GM19397 (cell line): Measurements from ENCODE around the gene ATP5MG.
"Not testable (repeated sequence)": the region's sequence is repeated elsewhere in the genome, so short reads cannot be mapped to it uniquely, and the experiment has no call there.

Experiments used
- ATAC-seq: cut with Tn5 transposase; IDR thresholded peaks from one replicate; pipeline ENCODE4 v1.9.1; 2021; ENCODE audit warnings: mild to moderate bottlenecking, moderate library complexity; ENCODE audit not compliant: unreplicated experiment

ATP5MG gene

GRCh38 chr11:118406599-118407166 is 5.3 kb downstream of the ATP5MG start:
- no peak for ATAC-seq

DNA sequence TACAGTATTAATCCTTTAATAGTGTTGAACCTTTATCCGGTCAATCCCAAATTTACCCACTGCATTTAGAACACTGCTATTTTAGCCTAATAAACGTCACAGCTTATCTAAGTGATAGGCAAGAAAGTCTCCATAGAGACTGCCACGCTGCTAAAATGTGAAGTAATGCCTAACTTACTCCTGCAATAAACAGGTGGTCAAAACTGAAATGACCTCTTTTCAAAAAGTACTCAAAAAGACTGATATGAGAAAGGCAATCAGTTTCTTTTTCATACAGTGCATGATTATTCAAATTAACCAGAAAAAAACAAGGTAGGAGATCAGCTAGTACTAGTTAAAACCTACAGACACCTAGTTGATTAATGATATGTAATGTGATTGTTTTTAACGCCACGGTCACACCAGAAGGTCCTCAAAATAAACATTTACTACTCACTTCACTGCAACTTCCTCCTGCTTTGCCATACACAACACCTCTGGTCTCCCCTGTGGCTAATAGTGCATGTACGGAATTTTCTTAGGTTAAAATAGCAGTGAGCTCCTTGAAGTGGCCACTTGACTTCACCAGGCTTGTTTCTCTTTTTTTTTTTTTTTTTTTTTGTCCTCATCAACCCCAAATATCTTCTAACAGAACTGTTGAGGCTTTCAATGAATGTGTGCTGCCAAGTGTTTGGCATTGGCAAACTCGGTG is 8.8 kb downstream of the ATP5MG start:
- ATAC-seq = peak; percentile 52

GRCh38 chr11:118411530-118411929 is 10.1 kb downstream of the ATP5MG start:
- no peak for ATAC-seq

DNA sequence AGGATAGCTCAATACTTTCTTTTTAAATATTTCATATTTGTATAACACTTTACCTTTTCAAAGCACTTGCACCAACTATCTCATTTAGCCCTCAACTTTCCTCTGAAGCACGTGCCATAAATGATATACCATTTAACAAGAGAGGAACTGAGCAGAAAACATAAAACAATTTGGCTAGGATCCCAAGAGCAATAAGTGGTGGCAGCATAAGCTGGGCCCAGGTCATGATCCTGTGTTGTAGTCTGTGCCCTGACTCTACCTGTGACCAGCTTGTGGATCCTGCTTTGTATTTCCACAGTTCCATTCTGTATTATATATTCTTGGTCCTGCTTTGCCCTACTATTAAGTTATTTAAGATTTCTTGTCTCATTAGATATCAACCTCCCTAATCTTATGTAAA is 11.5 kb downstream of the ATP5MG start:
- ATAC-seq = no peak

DNA sequence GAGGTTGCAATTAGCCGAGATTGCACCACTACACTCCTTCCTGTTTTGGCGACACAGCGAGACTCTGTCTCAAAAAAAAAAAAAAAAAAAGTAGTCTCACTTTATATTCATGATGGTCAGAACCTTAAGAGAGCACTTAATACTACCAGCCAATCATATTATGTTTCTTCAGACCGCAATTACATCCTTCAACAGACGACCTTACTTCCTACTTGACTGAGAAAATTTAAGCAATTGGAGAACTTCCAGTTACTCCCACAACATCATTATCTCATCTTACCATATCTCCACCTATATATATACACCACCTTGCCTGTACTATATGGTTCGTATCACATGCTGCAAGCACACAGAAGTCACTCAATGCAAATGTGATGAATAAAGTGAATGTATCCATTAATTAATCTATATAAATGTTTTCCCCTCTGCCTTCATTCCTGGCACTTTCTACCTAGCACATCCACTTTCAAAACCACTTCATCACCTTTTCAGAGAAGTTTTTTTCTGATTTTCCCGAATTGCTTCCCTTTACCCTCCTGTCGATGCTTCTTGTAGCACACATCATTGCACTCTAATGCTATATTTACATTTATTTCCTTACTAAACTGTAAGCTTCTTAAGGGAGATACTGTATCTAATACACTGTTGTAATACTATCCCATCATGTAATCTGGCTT is 13.8 kb downstream of the ATP5MG start:
- ATAC-seq = no peak

GRCh38 chr11:118415739-118416068 is 14.3 kb downstream of the ATP5MG start:
- no peak for ATAC-seq

DNA sequence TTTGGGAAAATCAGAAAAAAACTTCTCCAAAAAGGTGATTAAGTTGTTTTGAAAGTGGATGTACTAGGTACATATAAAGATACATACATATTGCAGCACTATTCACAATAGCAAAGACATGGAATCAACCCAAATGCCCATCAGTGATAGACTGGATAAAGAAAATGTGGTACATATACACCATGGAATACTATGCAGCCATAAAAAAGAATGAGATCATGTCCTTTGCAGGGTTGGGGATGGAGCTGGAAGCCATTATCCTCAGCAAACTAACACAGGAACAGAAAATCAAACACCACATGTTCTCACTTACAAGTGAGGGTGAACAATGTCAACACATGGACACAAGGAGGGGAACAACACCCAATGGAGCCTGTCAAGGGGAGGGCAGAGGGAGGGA is 15.5 kb downstream of the ATP5MG start:
- not testable (repeated sequence) for ATAC-seq

DNA sequence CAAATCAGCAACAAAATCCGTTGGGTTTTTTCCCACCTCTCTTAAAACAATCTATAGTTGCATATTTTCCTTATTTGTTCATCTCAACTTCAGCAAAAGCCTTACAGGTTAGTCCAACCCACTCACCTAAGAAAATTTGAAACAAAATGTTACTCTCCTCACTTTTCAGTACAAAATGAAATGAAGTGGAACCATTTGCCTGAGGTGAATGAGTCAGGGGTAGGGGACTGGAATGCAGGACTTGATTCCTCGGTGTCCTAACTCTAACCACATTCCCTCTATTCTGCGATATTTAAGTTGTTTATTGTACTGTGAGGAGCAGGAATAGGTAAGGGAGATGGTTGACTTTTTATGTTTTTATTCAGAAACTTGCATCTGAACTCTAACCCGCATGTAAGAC is 16.4 kb downstream of the ATP5MG start:
- ATAC-seq = no peak

- ATAC-seq = no peak
These were observed 17.4 kb downstream of the ATP5MG start for GRCh38 chr11:118418766-118419165.

DNA sequence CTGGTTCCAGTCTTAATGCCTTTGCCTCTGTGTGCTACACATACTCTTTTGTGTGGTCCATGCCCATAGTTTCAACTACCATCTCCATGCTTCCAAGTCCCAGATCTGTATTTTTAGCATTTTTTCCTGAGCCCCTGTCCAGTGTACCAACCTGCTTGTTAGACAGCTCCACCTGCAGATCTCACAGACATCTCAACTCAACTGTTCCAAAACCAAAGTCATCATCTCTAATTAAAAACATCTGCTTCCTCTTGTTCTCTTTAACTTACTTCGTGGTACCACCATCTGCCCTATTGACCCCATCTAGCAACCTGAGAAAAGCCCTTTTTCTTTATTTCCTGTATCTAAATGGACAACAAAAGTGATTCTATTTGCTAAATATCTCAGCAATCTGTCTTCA is 26.3 kb downstream of the ATP5MG start:
- no peak for ATAC-seq

DNA sequence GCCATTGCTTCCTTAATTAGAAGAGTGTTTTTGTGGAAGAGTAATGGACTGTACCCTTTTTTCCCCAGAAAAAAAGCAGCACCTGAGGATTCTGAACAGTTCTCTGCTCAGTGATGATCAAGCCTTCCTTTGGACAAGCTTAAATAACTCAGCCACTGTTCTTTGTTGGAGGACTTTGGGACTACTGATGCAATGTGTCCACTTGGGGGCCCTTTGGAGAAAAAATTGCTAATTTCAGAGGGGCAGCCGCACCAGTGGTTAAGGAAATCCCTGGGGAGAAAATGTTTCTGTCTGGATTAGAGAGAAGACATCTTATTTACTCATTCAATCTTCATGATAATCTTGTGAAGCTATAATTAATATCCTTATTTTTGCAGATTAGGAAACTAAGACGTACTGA is 29.6 kb downstream of the ATP5MG start:
- no peak for ATAC-seq

- no peak for ATAC-seq
These were observed 32.7 kb downstream of the ATP5MG start for GRCh38 chr11:118434123-118434552.

DNA sequence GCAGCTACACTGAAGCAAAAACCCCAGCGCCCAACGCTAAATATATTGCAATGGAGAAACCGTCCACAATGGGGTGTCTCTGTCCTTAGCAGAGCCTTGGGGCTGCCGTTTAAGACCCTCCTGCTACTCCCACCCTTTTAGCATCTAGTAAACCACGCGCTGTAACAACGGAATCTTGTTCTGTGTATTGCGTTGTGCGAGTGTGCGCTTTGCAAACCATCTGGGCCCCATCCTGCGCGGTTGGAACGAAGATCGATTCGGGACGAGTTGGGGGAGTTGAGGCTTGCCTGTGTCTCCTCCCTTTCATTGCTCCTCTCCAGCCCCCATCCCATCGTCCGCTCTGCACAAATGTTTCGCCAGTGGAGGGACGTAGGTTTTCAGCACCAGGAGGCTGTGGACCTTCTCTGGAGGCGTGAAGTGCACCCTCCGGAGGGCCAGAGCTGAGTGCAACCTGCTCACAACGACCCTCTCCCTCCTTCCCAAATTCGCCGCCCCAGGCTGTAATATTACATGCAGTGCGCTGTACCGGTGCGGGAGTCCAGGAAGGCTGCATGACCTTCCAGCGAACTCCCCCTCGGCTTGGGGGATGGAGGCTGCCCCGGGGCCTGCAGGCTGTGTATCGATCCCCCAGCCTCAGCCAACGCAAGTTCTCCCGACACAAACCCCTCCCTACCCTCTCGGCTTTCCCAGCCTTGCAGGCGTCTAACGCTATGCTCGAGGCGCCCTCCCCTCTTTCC is 33.3 kb downstream of the ATP5MG start:
- no peak for ATAC-seq

DNA sequence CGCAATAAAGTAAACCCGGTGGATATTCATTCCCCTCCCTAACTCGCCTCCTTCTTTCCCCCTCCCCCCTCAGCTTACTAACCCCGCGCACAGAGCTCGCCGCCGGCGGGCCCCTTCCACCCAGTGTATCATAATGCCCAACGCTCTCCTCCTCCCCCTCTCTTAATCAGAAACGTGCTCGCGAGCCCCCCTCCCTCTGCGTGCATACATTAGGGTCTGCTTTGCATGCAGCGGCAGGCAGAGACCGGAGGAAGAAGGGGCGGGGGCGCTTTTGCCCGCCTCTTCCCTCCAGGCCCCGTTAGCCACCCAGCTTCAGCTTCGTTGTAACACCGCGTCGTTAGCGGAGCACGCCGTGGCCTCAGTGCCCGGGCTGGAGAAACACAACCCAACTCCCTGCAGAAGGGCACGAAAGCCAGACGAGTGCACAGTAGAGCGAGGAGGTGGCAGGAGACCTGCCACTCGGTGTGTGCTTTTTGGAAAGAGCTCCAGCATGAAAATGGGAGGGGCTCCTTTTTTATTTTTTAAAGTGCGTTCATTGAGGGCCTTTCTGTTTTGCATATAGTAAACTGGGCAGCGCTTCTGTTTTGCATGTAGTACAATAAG is 34.0 kb downstream of the ATP5MG start:
- peak; percentile 25 for ATAC-seq

DNA sequence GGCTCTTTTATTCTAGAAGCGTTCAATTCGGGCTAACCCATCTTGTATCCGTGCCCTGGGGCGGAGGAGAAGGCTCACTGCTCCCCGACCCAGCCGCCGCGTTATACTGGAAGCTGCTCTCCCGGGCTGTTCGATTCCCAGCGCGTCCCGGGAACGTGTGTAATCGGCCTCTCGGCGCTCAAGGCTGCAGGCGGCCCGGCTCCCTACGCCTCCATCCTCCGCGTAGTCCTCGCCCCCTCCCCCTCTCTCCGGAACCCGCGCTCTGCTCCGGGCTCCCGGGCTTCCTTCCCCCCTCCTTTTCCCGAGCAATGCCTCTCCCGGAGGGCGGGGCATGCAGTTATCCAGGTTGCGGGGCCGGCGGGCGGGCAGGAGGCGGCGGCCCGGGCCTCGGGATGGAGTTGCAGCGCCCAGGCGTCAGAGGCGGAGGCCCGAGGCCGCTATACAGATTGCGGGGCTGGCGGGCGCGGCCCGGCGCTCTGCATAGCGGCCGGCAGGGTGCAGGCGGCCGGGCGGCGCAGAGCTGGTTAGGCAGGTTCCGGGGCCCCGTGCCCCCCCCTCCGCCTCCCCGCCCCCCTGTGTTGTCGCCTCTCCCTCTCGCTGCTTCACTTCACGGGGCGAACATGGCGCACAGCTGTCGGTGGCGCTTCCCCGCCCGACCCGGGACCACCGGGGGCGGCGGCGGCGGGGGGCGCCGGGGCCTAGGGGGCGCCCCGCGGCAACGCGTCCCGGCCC is 34.7 kb downstream of the ATP5MG start, which contains the start of gene KMT2A:
Gene KMT2A, plus strand, starts transcription at position 600 of the 732 bp plus-strand sequence. Its CDS starts 21 bp downstream, at position 621.
- peak; percentile 69 for ATAC-seq

DNA sequence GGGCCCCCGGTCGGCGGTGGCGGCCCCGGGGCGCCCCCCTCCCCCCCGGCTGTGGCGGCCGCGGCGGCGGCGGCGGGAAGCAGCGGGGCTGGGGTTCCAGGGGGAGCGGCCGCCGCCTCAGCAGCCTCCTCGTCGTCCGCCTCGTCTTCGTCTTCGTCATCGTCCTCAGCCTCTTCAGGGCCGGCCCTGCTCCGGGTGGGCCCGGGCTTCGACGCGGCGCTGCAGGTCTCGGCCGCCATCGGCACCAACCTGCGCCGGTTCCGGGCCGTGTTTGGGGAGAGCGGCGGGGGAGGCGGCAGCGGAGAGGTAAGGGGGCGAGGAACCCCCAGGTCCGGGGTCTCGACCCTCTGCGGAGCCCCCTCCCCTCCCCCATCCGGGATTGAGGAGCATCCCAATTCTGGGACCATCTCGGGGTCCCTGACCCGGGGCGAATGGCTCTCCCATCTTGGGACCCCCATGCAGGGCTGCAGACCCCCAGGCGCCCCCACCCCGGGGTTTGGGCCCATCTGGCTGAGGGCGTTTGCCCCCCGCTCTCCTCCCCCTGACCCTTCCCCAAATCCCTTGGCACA is 35.3 kb downstream of the ATP5MG start:
- peak; percentile 21 for ATAC-seq

DNA sequence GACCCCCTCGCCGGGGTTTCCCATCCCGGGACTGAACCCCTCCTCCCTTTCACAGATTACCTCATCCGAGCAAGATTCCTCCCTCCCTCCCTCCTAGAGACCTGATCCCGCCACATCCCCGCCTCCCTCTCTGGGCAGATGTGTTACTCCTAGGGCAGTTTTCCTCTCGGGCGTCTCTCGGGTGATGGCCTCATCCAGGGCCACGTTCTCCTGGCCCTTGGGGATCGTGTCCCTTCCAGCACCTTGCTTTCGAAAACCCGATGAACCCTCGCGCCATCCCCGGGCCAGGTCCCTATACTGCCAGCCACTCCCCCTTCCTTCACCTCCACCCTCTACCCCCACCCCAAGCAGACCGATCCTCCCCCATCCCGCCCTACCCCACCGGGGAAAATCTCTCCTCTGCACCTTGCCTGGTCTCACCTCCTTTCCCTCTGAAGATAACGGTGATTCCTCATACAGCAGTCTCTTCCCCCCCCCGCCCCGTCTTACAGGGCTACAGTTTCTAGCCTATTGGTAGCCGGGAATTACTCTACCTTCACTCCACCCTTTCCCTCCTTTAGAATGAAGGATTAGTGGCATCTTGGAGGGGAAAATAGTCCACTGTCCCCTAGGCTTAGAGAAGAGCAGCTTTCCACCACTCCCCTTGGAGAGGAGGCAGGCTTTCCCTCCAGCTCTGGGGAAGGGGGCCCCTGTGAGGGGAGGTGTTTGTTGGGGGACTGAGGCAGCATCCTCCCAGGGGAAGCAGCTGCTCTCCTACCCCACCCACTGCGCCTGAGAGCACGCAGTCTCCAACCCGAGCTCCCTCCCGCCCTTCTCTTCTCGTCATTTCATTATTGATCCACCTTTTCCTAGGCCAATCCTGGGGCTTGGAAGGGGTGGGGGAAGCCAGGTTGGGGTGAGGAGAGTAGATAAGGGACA is 36.1 kb downstream of the ATP5MG start:
- no peak for ATAC-seq

DNA sequence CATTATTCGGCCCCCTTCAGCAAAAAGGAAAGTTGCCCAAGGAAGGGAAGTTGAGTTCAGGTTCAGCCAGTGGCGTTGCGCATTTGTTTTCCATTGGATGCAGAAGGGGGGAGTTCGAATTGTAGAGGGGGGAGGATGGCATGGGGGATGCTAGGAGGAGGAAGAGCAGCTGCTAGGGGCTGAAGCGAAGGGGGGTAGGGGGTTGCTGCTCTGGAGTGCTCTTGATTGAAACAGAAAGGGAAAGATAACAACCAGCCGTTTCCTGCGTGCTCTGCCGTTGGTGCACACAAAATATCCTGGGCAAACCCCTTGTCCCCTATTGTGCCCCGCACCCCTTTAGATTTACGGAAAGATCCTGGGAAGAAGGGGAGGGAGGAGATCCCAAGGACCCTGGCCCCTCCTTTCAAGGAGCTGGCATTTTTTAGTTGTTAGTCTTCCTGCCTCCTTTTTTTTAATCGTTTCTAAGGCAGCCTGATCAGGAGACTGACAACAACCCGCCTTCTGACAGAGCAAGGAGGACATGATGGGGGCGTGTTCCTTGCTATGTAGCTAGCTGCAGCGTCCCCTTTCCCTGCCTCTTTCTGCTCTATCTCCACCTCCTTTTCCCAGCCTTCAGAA is 37.0 kb downstream of the ATP5MG start:
- ATAC-seq = no peak

DNA sequence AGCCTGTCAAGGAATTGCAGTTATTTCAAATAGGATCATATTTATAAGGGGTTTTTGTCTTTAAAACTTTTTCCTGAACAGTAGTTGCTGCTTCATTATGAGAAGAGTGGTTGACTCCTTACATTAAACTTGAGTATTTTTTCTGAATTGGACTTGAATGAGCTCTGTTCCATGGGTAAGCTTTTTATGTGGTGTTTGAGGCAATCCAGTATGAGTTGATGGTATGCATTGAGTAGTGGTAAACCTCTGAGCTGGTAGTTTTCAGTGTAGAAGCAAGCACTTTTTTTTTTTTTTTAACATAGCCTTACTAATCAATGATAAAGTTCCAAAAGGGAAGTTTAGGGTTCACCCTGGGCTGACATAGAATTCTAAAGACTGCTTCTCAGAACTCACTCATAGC is 38.2 kb downstream of the ATP5MG start:
- ATAC-seq = no peak
